ENCODE measurements around the gene PXYLP1.

GRCh38 chr3:141202682-141203081 lies 28.9 kb upstream of the PXYLP1 start:
- TF ChIP-seq EZH2 (IDR thresholded peaks at IDR 0.05; ENCODE audit: borderline replicate concordance) (no peak), CTCF (IDR thresholded peaks at IDR 0.05; ENCODE audit: poor library complexity) (no peak), EZH2phosphoT487 (IDR thresholded peaks at IDR 0.05; ENCODE audit: low read depth, severe bottlenecking, unreplicated experiment) (no peak)

Data from hepatocyte (in vitro differentiated cells).